WTC11 (cell line): ENCODE results near the gene CCNL1. TPM values are rescaled to one million over a fixed set of nuclear protein-coding genes. Genes with fewer than 3 reads are reported as not detected.

Source experiments
- ATAC-seq: fragments of 200-7000 bp; cut with Tn5 transposase; 2 replicates; pipeline ENCODE4 v1.10.0; 2021; ENCODE audit warnings: mild to moderate bottlenecking, moderate library complexity
- CTCF ChIA-PET: fragments of 300-600 bp; sonication (Branson Sonifier 250); formaldehyde crosslinking; loops from one replicate; lab custom pipeline; 2021; ENCODE audit warnings: antibody characterized with exemption; lab: Charles Lee
- POLR2A ChIA-PET: fragments of 350-600 bp; sonication (Branson Sonifier 250); formaldehyde crosslinking; loops from one replicate; lab custom pipeline; 2021; ENCODE audit warnings: antibody characterized with exemption; lab: Charles Lee
- DNase-seq: peaks from one replicate; pipeline ENCODE4 v3.0.0; 2021; ENCODE audit warnings: low spot score
- H3K27ac Mint-ChIP-seq: 2 replicates; pipeline ENCODE4 v1.8.0; 2021; ENCODE audit warnings: mixed read lengths
- H3K27me3 Mint-ChIP-seq: 2 replicates; pipeline ENCODE4 v1.8.0; 2021; ENCODE audit warnings: low read depth, mild to moderate bottlenecking, moderate library complexity, mixed read lengths
- H3K36me3 Mint-ChIP-seq: 2 replicates; pipeline ENCODE4 v1.8.0; 2021; ENCODE audit warnings: mixed read lengths
- H3K4me1 Mint-ChIP-seq: 2 replicates; pipeline ENCODE4 v1.8.0; 2022; ENCODE audit warnings: mixed read lengths
- H3K4me3 Mint-ChIP-seq: 2 replicates; pipeline ENCODE4 v1.8.0; 2021; ENCODE audit warnings: mild to moderate bottlenecking, moderate library complexity, mixed read lengths
- H3K9me3 Mint-ChIP-seq: 2 replicates; pipeline ENCODE4 v1.8.0; 2021; ENCODE audit warnings: mixed read lengths
- CBFB ChIP-seq: sonication (generic); formaldehyde crosslinking; IDR thresholded peaks from 2 replicates; pipeline ENCODE4 v1.8.1; 2022; ENCODE audit warnings: mild to moderate bottlenecking, low read depth, missing genetic modification reagents
- ESRRA ChIP-seq: sonication (generic); formaldehyde crosslinking; IDR thresholded peaks from 2 replicates; pipeline ENCODE4 v1.8.1; 2022; ENCODE audit warnings: mild to moderate bottlenecking, missing genetic modification reagents, borderline replicate concordance
- FOXP1 ChIP-seq: sonication (generic); formaldehyde crosslinking; IDR thresholded peaks from 2 replicates; pipeline ENCODE4 v1.8.0; 2022; ENCODE audit warnings: missing genetic modification reagents, mild to moderate bottlenecking, moderate library complexity, borderline replicate concordance
- GRHL2 ChIP-seq: fragments of 250-450 bp; sonication (Bioruptor Pico); IDR thresholded peaks from 2 replicates; pipeline ENCODE4 v1.8.0; 2022; ENCODE audit warnings: mild to moderate bottlenecking, moderate library complexity; ENCODE audit not compliant: insufficient replicate concordance, severe bottlenecking
- MYBL2 ChIP-seq: sonication (generic); formaldehyde crosslinking; IDR thresholded peaks from 2 replicates; pipeline ENCODE4 v1.8.1; 2023; ENCODE audit warnings: mild to moderate bottlenecking, moderate library complexity, missing genetic modification reagents
- NR1H2 ChIP-seq: sonication (generic); formaldehyde crosslinking; IDR thresholded peaks from 2 replicates; pipeline ENCODE4 v1.9.0; 2021; ENCODE audit warnings: mild to moderate bottlenecking, moderate library complexity, missing genetic modification reagents
- PRDM15 ChIP-seq: sonication (generic); formaldehyde crosslinking; IDR thresholded peaks from 2 replicates; pipeline ENCODE4 v1.8.0; 2022; ENCODE audit warnings: missing genetic modification reagents
- SP1 ChIP-seq: sonication (generic); formaldehyde crosslinking; conservative IDR thresholded peaks from 2 replicates; pipeline ENCODE4 v1.8.1; 2022; ENCODE audit warnings: missing genetic modification reagents
- STAT6 ChIP-seq: sonication (generic); formaldehyde crosslinking; conservative IDR thresholded peaks from 2 replicates; pipeline ENCODE4 v1.8.1; 2023; ENCODE audit warnings: mild to moderate bottlenecking, low read depth, missing genetic modification reagents, moderate library complexity
- TCF7 ChIP-seq: sonication (generic); formaldehyde crosslinking; IDR thresholded peaks from 2 replicates; pipeline ENCODE4 v1.8.0; 2022; ENCODE audit warnings: mild to moderate bottlenecking, low read depth, missing genetic modification reagents, moderate library complexity
- total RNA-seq: library from RNA; stranded (reverse); gene quantifications from 3 replicates; pipeline ENCODE4 v1.2.3, GENCODE V29; 2021
- TF ChIP-seq, protein P1 (sequence below): sonication (generic); formaldehyde crosslinking; IDR thresholded peaks from 2 replicates; pipeline ENCODE4 v1.8.1; 2023; ENCODE audit warnings: mild to moderate bottlenecking, moderate library complexity, missing genetic modification reagents
- TF ChIP-seq, protein P2 (sequence below): sonication (generic); formaldehyde crosslinking; IDR thresholded peaks from 2 replicates; pipeline ENCODE4 v1.8.1; 2022; ENCODE audit warnings: low read depth, mild to moderate bottlenecking, moderate library complexity, missing genetic modification reagents, borderline replicate concordance
- TF ChIP-seq, protein P3 (sequence below): sonication (generic); formaldehyde crosslinking; IDR thresholded peaks from 2 replicates; pipeline ENCODE4 v1.8.1; 2022; ENCODE audit warnings: mild to moderate bottlenecking, moderate library complexity, missing genetic modification reagents
- TF ChIP-seq, protein P4 (sequence below): fragments of 250-450 bp; sonication (Bioruptor Pico); conservative IDR thresholded peaks from 2 replicates; pipeline ENCODE4 v1.9.0; 2021; ENCODE audit warnings: mild to moderate bottlenecking

Gene CCNL1
- total RNA-seq, 1 experiment from 2014 or later: 79.6 TPM

DNA sequence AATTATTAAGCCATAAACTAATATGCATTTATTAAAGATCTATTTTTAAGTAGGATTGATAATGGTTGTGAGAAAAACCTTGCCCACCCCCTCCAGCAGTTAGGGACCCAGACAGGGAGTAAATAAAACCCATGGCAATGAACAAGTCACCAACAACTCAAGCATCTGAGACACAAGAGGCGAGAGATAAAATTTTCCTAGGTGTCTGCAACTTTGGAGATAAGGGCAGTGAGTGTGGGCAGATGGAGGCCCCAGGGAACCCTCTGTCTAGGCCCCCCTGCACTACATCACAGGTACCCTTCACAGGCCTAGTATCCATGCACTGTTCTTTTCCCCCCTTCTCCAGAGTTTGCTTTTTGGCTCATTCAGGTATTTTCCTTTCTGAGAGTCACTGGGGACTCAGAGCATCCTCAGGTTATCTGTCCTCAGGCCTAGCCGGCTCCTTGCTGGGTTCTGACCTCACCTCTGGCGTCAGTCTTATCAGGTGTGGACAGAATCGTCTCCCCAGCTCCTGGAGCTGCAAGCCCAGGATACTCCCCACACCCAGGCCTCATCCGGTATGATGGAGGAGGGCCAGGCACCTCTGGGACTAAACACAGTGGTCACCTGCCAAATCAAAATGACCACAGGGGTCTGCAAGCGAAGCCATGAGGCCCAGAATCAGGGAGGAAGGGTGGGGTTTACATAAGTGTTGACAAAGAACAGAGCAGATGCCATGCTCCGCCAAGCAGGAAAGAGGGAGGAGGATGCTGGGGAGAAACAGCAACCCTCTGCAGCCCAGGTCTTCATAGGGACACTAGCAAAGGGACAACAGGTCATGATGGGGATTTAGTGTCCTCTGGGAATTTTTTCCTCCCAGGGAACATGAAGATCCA is 50.4 kb downstream of the CCNL1 start (continued):
- TF ChIP-seq, protein P1, sequence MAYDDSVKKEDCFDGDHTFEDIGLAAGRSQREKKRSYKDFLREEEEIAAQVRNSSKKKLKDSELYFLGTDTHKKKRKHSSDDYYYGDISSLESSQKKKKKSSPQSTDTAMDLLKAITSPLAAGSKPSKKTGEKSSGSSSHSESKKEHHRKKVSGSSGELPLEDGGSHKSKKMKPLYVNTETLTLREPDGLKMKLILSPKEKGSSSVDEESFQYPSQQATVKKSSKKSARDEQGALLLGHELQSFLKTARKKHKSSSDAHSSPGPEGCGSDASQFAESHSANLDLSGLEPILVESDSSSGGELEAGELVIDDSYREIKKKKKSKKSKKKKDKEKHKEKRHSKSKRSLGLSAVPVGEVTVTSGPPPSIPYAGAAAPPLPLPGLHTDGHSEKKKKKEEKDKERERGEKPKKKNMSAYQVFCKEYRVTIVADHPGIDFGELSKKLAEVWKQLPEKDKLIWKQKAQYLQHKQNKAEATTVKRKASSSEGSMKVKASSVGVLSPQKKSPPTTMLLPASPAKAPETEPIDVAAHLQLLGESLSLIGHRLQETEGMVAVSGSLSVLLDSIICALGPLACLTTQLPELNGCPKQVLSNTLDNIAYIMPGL (CRISPR knock-in tag): no peak

DNA sequence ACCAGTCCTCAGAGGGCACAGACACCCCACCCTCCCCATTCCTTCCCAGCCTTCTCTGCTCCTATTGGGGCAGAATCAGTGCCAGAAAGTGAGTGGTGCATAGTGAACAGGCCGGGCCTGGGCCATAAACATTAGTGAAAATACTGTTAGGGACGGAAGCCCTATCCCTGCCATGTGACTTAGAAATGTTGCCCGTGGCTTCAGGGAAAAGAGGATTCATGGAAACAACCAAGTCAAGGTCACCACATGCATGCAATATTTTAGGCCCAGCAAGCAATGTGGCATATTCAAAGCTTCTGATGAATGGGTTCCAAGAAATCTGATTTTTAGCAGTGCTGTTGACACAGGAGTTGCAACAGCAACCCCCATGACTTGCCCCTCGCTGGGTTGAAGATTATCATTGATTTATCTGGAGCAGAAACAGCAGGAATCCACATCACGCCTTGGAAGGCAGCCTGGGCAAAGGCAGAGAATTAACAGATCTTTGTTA is 52.3 kb downstream of the CCNL1 start:
- TF ChIP-seq, protein P2, sequence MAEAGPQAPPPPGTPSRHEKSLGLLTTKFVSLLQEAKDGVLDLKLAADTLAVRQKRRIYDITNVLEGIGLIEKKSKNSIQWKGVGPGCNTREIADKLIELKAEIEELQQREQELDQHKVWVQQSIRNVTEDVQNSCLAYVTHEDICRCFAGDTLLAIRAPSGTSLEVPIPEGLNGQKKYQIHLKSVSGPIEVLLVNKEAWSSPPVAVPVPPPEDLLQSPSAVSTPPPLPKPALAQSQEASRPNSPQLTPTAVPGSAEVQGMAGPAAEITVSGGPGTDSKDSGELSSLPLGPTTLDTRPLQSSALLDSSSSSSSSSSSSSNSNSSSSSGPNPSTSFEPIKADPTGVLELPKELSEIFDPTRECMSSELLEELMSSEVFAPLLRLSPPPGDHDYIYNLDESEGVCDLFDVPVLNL: no peak
- TF ChIP-seq TCF7 (no peak), STAT6 (CRISPR knock-in tag) (no peak), SP1 (CRISPR knock-in tag) (no peak), NR1H2 (CRISPR knock-in tag) (no peak), PRDM15 (CRISPR knock-in tag) (no peak), ESRRA (no peak), CBFB (CRISPR knock-in tag) (no peak), FOXP1 (no peak), GRHL2 (CRISPR knock-in tag) (no peak), MYBL2 (CRISPR knock-in tag) (no peak)
- TF ChIP-seq, protein P3, sequence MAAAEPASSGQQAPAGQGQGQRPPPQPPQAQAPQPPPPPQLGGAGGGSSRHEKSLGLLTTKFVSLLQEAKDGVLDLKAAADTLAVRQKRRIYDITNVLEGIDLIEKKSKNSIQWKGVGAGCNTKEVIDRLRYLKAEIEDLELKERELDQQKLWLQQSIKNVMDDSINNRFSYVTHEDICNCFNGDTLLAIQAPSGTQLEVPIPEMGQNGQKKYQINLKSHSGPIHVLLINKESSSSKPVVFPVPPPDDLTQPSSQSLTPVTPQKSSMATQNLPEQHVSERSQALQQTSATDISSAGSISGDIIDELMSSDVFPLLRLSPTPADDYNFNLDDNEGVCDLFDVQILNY (CRISPR knock-in tag): no peak
- TF ChIP-seq, protein P4, sequence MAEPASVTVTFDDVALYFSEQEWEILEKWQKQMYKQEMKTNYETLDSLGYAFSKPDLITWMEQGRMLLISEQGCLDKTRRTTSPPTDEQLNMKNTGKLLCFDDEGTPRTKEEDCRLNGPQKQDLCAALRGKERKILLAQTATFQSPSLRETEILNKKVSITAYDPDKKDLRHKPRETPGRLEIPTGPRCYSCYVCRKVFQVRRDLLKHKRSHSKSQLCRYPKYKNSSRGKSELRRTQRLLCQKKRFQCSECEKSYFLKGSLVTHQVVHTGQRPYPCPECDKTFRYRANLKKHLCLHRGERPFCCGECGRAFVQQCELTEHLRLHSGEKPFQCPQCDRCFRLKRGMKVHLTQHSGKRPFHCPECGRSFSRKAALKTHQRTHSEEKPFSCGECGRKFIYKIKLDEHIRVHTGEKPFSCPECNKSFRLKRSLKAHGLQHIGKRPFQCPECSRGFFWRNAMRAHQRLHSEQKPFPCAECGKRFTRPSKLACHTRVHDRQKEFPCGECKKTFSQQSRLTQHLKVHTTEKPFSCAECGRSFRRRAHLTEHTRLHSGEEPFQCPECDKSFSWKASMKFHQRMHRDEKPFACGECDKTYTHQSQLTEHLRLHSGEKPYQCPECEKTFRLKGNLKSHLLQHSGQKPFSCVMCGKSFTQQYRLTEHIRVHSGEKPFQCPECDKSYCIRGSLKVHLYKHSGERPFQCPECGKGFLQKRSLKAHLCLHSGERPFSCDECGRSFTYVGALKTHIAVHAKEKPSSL (CRISPR knock-in tag): no peak
- ChIA-PET POLR2A (no interaction called here), CTCF (interaction anchor here (1.2 kb wide), 1 partner anchor 30 kb away, joined by 3 read pairs; no protein-coding TSS in a partner anchor)
- no peaks in the 10 kb centered on the region for H3K36me3 Mint-ChIP-seq
- peaks cover 32% of the 10 kb centered on the region for H3K4me1 Mint-ChIP-seq
- H3K9me3 Mint-ChIP-seq: no peaks in the 10 kb centered on the region
- DNase-seq: no peak
- no peak overlapping the region for H3K27ac Mint-ChIP-seq
- ATAC-seq: no peak
- H3K4me3 Mint-ChIP-seq: no peak overlapping the region
- H3K27me3 Mint-ChIP-seq: no peaks in the 10 kb centered on the region; the same call in 1 of the 2 replicates
